Activated T-cell treated with anti-CD3 and anti-CD28 coated beads, Interleukin-2, amount 50 U/mL, for 1 hour (primary cell): ENCODE data around the gene PKNOX2.
"Not testable (repeated sequence)": the region's sequence is repeated elsewhere in the genome, so short reads cannot be mapped to it uniquely, and the experiment has no call there.

ENCODE experiments used
- DNase-seq: peaks from one replicate; pipeline ENCODE4 v3.0.0-alpha.2; 2020

Gene PKNOX2

DNA sequence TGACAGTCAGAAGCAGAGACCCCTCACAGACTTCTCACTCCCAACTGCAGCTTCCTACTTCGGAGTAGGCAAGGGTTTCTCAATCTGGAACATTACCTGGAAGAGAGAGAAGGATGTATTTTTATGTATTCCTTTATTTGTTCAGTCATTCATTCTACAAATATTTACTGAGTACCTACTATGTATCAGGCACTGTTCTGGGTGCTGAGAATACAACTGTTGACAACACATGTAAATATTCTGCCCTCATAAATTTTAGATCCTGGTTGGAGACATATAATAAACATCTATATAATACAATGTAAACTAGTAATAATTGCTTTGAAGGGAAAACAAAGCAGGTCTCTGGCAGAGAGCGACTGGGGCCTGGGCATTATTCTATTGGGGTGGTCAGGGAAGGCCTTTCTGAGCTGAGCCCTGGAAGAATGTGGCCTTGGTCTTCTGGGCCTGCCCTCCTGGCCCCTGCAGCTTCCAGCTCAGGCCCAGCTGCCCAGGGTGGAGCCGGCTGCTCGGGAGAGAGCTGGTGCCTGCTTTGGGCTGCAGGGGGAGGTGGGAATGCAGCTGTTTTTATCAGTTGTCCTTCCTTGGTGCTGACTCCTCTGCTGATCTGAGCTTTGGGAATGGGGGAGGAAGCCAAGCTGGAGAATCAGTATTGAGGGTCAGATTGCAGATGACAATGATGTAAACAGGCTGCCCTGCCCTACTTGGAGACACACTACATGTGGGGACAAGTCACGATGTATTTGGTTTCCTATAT is 46.8 kb downstream of the PKNOX2 start:
- DNase-seq = no peak

- DNase-seq = no peak
These were observed 47.4 kb downstream of the PKNOX2 start for GRCh38 chr11:125211948-125212340.

DNA sequence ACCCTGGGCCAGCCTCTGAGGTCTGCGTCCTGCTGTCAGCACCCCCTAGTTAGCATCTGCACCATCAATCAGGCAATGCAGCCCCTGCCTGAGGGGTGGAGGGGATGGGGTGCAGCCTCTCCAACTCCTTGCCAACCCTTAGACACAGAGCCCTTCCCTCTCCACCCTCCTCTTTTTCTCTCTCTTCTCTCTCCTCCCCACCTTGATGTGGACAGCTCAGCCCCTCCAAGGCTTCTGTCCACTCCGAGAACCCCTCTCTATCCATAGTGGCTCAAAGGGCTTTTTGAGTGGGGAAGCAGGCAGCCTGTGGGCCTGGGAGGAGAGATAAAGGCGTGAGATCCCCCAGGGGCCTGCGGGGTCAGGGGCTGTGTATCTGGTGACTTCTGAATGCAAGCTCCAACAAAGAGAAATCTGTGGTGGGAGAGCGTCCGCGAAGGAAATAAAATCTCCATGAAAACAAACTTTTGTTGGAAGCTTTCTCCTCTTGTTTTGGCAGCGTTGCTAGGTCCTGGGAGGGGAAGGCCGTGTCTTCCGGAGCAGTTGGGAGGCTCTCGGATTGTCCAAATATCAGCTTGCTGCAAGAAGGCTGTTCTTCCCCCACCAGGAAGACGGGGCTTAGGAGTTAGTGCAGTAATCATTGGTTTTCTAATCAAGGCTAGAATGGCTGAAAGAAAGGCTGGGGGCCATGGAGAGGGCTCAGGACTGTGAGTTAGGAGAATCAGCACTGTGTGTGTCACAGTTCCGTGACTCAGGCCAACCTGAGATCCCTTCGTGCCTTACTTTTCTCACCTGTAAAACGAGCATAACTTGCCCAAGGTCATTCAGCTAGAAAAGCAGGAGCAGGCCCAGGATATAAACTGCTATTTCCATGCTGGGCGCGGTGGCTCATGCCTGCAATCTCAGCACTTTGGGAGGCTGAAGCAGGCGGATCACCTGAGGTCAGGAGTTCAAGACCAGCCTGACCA is 50.3 kb downstream of the PKNOX2 start:
- DNase-seq = no peak

GRCh38 chr11:125215976-125216375 is 51.4 kb downstream of the PKNOX2 start:
- DNase-seq = no peak

- DNase-seq = no peak
These were observed 53.8 kb downstream of the PKNOX2 start for GRCh38 chr11:125218336-125218735.

- DNase-seq = no peak
These were observed 56.9 kb downstream of the PKNOX2 start for GRCh38 chr11:125221461-125221860.

DNA sequence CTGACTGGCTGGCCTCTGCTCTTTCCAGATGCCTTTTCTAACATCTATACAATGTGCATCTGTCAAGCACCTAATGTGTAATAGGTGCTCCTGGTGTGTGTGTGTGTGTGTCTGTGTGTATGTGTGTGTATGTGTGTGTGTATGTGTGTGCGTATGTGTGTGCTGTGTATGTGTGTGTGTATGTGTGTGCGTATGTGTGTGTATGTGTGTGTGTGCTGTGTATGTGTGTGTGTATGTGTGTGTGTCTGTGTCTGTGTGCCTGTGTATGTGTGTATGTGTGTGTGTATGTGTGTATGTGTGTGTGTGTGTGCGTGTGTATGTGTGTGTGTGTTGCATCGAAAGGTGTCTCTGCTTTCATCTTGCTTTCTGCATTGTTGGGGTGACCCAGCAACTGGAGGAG is 57.9 kb downstream of the PKNOX2 start:
- no peak for DNase-seq

DNA sequence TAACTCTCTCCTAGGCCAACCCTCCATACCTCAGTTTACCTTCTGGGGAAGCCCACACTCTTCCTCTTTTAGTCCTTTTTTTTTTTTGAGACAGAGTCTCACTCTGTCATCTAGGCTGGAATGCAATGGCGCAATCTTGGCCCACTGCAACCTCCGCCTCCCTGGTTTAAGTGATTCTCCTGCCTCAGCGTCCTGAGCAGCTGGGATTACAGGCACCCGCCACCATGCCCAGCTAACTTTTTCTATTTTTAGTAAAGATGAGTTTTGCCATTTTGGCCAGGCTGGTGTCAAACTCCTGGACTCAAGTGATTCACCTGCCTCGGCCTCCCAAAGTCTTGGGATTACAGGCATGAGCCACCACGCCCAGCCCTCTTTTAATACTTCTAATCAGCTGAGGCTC is 58.6 kb downstream of the PKNOX2 start:
- not testable (repeated sequence) for DNase-seq

DNA sequence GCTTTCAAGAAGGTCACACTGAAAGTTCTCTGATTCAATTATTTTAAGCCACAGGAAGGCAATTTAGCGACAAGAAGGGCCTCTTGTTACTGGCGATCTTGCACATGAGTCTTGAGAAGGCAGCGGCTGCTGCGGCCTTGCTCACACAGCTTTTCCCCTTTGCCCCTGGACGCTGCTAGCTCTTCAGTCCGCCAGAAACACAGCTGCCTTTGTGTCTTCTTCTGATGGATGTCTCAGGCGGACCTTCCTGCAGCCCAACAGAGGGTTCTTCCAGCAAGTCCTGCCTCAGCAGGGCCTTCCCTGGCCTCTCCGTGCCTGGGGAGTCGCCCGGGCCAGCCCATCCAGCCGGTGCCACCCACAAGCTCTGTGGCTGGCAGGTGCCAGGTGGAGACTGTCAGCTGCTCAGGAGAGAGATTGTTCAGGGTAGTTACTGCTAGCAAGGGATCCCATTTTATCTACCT is 59.4 kb downstream of the PKNOX2 start:
- no peak for DNase-seq

GRCh38 chr11:125224391-125225021 is 60.0 kb downstream of the PKNOX2 start:
- DNase-seq = no peak

DNA sequence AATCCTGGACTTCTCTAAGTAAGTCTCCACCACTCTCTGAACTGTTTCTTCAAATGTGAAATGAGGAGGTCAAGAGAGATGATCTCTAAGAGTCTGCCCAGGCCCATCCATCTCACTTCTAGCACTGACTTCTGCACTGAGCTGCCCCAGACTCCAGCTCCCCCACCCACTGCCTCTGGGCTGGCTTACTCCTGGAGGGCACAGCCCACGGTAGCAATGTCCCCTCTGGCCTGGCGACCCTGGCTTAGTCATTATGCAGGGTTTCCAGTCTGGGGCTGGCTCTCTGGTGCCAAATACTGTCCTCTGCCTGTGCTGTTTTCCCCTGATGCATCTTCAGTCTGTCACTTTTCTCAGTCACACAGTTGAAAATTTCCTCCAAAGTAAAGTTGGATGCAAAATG is 60.9 kb downstream of the PKNOX2 start:
- no peak for DNase-seq

GRCh38 chr11:125226031-125226430 is 61.5 kb downstream of the PKNOX2 start:
- DNase-seq = no peak

DNA sequence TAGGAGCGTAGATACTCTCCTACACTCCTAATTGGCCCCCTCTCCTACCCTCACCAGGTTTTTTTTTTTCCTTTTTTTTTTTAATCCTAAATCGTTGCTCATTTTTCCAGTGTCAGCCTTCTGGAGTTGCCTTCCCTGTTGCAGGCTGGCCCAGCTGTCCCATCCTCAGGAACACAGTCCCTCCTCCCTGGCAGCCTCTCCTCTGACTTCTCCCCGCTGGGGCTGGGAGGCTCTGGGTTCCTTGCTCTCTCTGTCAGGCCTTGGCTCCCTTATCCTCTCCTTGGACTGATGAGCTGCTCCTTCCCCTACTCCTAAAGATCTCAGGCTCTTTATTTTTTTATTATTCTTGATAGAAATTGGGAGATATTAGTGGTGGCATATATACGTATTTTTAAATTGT is 62.2 kb downstream of the PKNOX2 start:
- DNase-seq = no peak

DNA sequence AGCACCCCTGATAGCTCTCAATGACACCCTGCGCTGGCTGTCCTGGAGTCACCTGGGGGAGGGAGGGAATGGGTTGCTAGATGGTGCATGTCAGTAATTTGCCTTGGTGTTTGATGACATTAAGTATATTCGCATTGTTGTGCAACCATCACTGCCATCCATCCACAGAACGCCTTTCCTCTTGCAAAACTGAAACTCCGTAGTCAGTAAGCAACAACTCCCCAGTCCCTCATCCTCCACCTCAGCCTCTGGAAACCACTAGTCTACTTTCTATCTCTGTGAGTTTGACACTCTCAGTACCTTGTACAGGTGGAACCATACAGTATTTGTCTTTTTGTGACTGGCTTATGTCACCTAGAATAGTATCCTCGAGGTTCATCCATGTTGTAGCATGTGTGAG is 62.6 kb downstream of the PKNOX2 start:
- DNase-seq = no peak

GRCh38 chr11:125228445-125228844 is 63.9 kb downstream of the PKNOX2 start:
- no peak for DNase-seq

GRCh38 chr11:125228993-125229392 is 64.4 kb downstream of the PKNOX2 start:
- DNase-seq = no peak

GRCh38 chr11:125229916-125230315 is 65.4 kb downstream of the PKNOX2 start:
- no peak for DNase-seq

GRCh38 chr11:125233116-125233515 is 68.6 kb downstream of the PKNOX2 start:
- no peak for DNase-seq

- no peak for DNase-seq
These were observed 69.3 kb downstream of the PKNOX2 start for GRCh38 chr11:125233736-125234275.

DNA sequence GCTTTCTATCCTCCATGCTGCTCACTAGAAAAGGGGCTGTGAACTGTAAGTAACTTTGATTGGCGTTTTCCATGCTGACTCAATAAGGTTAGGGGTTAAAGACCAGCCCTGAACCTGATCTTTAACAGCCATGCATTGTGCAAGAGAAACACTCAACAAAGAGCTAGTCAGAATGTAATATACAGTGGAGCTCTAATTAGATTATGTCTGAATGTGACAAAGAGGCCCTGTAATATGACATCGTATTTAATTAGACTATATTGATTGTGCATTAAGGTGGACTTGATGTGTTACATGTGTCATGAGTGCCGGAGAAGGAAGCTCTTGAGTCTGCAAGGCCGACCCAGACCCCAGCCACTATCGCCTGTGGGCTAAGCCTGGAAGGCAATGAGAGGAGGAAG is 70.5 kb downstream of the PKNOX2 start:
- DNase-seq = no peak

GRCh38 chr11:125236072-125236825 is 71.7 kb downstream of the PKNOX2 start:
- DNase-seq = no peak
